Neural crest cell (in vitro differentiated cells): ENCODE measurements around the gene DOCK1. TPM values are rescaled to one million over a fixed set of nuclear protein-coding genes. Genes with fewer than 3 reads are reported as not detected.

Experiments
- DNase-seq: peaks from one replicate; pipeline ENCODE4 v3.0.0; 2021; ENCODE audit warnings: low read depth, mixed read lengths, low spot score
- H3K27ac Mint-ChIP-seq: one replicate; pipeline ENCODE4 v1.8.0; 2021; ENCODE audit warnings: mild to moderate bottlenecking, mixed read lengths; ENCODE audit not compliant: unreplicated experiment
- H3K27me3 Mint-ChIP-seq: 2 replicates; pipeline ENCODE4 v1.8.0; 2021; ENCODE audit warnings: low read depth, mild to moderate bottlenecking, mixed read lengths
- H3K36me3 Mint-ChIP-seq: 2 replicates; pipeline ENCODE4 v1.8.0; 2021; ENCODE audit warnings: low read depth, mild to moderate bottlenecking, mixed read lengths
- H3K4me1 Mint-ChIP-seq: 2 replicates; pipeline ENCODE4 v1.8.0; 2021; ENCODE audit warnings: mixed read lengths
- H3K4me3 Mint-ChIP-seq: one replicate; pipeline ENCODE4 v1.8.0; 2021; ENCODE audit warnings: mild to moderate bottlenecking, mixed read lengths
- H3K9me3 Mint-ChIP-seq: 2 replicates; pipeline ENCODE4 v1.8.0; 2021; ENCODE audit warnings: mixed read lengths
- total RNA-seq: library from RNA; stranded (reverse); gene quantifications from 2 replicates; pipeline ENCODE4 v1.2.1, GENCODE V29; 2021
- TF ChIP-seq, protein P1 (sequence below): fragments of 200-600 bp; sonication (generic); conservative IDR thresholded peaks from 2 replicates; pipeline ENCODE4 v1.5.0; 2021; ENCODE audit warnings: antibody characterized with exemption, mild to moderate bottlenecking

Gene DOCK1
- total RNA-seq, 1 donor from 2014 or later, result 55.8 TPM

DNA sequence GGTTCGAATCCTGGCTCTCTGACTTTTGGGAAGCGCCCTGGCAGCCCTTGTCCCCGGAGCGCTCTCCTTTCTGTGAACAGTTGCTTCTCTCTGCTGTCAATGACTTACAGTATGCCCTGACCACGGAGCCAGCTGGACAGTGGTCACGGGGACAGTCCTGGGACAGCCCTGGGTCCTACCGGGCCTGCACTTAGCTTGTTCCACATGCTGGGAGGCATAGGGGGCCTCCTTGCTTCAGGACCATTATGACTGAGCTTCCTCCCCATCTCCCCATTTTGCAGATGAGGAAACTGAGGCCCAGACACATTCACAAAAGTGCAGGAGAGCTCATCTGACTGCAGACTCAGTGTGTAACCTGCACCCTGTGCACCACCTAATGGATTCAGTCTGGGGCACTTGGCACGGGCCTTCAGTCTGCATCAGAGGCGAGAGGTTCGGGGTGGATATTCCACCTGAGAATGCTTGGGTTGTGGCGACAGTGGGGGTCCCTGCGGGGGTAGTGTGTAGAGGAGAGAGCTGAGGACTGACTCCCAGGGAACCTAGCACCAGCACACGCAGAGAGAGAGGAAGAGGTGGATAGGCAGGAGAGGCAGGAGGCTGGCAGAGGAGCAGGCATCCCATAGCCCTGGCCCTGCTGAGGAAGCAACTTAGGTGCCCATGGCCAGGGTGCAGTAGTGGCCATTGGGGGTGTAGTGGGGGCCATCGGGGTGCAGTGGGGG lies 1.6 kb downstream of the DOCK1 start:
- Mint-ChIP-seq H3K27me3 (peaks cover 2% of the 10 kb centered on the region), H3K4me3 (peak overlapping the region; percentile 93), H3K36me3 (peaks cover 9% of the 10 kb centered on the region), H3K4me1 (peaks cover 54% of the 10 kb centered on the region), H3K9me3 (no peaks in the 10 kb centered on the region), H3K27ac (no peak overlapping the region)
- TF ChIP-seq, protein P1, sequence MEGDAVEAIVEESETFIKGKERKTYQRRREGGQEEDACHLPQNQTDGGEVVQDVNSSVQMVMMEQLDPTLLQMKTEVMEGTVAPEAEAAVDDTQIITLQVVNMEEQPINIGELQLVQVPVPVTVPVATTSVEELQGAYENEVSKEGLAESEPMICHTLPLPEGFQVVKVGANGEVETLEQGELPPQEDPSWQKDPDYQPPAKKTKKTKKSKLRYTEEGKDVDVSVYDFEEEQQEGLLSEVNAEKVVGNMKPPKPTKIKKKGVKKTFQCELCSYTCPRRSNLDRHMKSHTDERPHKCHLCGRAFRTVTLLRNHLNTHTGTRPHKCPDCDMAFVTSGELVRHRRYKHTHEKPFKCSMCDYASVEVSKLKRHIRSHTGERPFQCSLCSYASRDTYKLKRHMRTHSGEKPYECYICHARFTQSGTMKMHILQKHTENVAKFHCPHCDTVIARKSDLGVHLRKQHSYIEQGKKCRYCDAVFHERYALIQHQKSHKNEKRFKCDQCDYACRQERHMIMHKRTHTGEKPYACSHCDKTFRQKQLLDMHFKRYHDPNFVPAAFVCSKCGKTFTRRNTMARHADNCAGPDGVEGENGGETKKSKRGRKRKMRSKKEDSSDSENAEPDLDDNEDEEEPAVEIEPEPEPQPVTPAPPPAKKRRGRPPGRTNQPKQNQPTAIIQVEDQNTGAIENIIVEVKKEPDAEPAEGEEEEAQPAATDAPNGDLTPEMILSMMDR, result no peak
- no peak for DNase-seq

DNA sequence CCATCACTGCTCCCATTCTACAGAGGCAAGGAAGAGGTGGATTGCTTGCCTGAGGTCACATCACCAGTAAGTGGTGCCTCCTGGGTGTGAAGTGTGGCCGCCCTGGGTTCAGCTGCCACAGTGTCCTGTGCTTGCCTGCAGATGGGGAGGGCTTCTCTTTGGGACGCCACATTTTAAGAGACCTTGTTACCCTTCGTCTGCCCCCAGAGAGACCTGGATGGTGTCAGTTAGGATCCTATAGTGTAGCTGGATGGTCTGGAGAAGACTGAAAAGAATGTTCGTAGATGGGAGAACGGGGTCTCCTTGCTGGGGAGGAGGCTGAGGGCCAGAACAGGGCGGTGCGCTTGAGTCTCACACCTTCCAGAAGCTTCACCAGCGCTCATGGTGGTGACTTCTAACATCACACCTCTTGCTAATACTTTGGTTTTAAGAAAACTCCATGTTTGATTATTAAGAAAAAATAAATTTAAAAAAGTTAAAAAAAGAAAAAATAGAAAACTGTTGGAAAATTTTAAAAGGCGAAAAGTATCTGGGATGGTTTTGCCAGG lies 2.3 kb downstream of the DOCK1 start:
- DNase-seq, result no peak
- Mint-ChIP-seq H3K27me3 (peaks cover 2% of the 10 kb centered on the region), H3K9me3 (no peaks in the 10 kb centered on the region), H3K4me3 (peak overlapping the region; percentile 93), H3K36me3 (peaks cover 8% of the 10 kb centered on the region), H3K27ac (no peak overlapping the region), H3K4me1 (peaks cover 54% of the 10 kb centered on the region)
- TF ChIP-seq, protein P1, result peak; percentile 29

DNA sequence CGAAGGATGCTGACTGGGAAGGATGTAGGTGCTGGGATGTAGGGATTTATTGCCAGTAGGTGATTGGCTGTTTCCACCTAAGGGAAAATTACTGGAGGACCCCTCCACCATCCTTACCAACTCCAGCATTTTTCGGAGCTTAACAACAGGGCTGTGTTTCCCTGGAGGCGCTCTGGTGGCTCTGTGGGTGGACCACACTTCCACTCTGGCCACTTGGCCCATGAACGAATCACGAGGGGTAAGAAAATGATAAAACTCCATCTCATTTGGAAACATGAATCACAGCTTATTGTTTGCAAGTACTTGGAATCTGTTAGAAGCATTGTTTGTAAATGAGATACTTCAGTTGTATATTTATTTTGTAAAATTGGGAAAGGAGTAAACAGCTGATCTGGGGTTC lies 3.0 kb downstream of the DOCK1 start:
- peaks cover 59% of the 10 kb centered on the region for H3K4me1 Mint-ChIP-seq
- H3K36me3 Mint-ChIP-seq, result peaks cover 8% of the 10 kb centered on the region
- TF ChIP-seq, protein P1, result no peak
- peak overlapping the region; percentile 71 for H3K4me3 Mint-ChIP-seq
- peaks cover 2% of the 10 kb centered on the region for H3K27me3 Mint-ChIP-seq
- H3K9me3 Mint-ChIP-seq, result no peaks in the 10 kb centered on the region
- no peak for DNase-seq
- no peak overlapping the region for H3K27ac Mint-ChIP-seq

DNA sequence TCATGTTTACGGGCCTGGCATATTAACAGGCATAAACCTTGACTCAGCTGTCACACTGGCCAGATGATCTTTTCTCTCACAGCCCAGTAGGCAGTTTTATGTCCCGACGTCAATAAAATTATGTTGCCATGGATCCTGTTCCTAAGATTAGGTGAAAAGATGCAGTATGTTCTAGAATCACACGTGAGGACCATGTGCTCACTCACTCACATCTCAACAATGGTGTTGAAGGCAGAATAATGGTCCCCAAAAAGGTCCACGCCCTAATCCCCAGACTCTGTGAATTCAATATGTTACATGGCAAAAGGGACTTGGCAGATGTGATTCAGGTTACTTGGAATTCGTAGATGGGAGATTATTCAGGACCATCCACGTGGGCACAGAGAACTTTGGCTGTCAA lies 3.5 kb downstream of the DOCK1 start:
- Mint-ChIP-seq H3K9me3 (no peaks in the 10 kb centered on the region), H3K27ac (no peak overlapping the region), H3K36me3 (peaks cover 8% of the 10 kb centered on the region), H3K4me3 (peak overlapping the region; percentile 71), H3K27me3 (peaks cover 2% of the 10 kb centered on the region), H3K4me1 (peaks cover 64% of the 10 kb centered on the region)
- DNase-seq, result no peak
- TF ChIP-seq, protein P1, result no peak

DNA sequence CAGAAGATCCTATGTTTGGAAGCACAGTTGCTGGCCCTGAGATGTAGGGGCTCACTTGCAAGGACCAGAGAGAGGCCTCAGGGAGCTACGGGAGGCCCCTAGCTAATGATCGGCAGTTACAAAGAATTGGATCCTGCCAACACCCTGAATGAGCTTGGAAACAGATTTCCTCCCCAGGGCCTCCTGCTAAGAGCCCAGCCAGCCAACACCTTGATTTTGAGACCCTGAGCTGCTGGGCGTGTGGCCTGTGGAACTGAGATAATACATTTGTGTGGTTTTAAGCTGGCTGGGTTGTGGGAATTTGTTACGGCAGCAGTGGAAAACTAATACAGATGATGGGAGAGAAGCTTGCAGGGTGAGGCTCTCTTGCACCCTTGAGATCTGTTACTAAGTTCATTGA lies 3.9 kb downstream of the DOCK1 start:
- Mint-ChIP-seq H3K36me3 (peaks cover 11% of the 10 kb centered on the region), H3K9me3 (peaks cover 2% of the 10 kb centered on the region), H3K4me3 (peak overlapping the region; percentile 71), H3K4me1 (peaks cover 66% of the 10 kb centered on the region), H3K27me3 (peaks cover 2% of the 10 kb centered on the region), H3K27ac (no peak overlapping the region)
- TF ChIP-seq, protein P1, result no peak
- DNase-seq, result no peak
